Right lobe of liver (tissue), 4 donors: ENCODE data around the gene FGF14.

Experiments used
- CTCF ChIP-seq, 4 donors: fragments of 200-600 bp in 3 of 4; fragments of 450-650 bp in 1 of 4; IDR thresholded peaks; one replicate each; pipeline versions ENCODE4 v1.5.1 to v1.8.0; 2016 to 2022; ENCODE audit warnings: antibody characterized with exemption in 4 of 4, mild to moderate bottlenecking in 2 of 4
- POLR2A ChIP-seq: fragments of 450-650 bp; IDR thresholded peaks from one replicate; pipeline ENCODE4 v1.6.1; 2017; ENCODE audit warnings: antibody characterized with exemption, mild to moderate bottlenecking
- donor health status: DM: no; HTN: no; CAD: no.
- donor health status: DM: no; HTN: no; CAD: no.
- donor health status: DM: no; HTN: yes; CAD: no.

GRCh38 chr13:101935828-101936227, 466.0 kb downstream of the FGF14 start:
- TF ChIP-seq POLR2A = no peak
- no peak for TF ChIP-seq CTCF (IDR thresholded peaks at IDR 0.05)
